Panc1 (cell line): Measurements from ENCODE around the gene SLC9A1. TPM values are rescaled to one million over a fixed set of nuclear protein-coding genes. Genes with fewer than 3 reads are reported as not detected.
"Not testable (repeated sequence)": the region's sequence is repeated elsewhere in the genome, so short reads cannot be mapped to it uniquely, and the experiment has no call there.

Experiments used
- ATAC-seq: fragments of 200-7000 bp; cut with Tn5 transposase; 2 replicates; pipeline ENCODE4 v1.9.1; 2020; ENCODE audit warnings: mild to moderate bottlenecking, moderate library complexity
- BruUV-seq: library from RNA; stranded (reverse); fragments of 400-500 nt; replicated peaks from 2 replicates; lab custom pipeline; 2021; lab: Mats Ljungman, UMichigan
- CTCF ChIA-PET: fragments of 300-600 bp; sonication (Branson Sonifier 250); formaldehyde crosslinking; loops from one replicate; lab custom pipeline; 2022; ENCODE audit warnings: antibody characterized with exemption; lab: Charles Lee
- POLR2A ChIA-PET: fragments of 300-600 bp; sonication (Branson Sonifier 250); formaldehyde crosslinking; loops from one replicate; lab custom pipeline; 2022; ENCODE audit warnings: antibody characterized with exemption; lab: Charles Lee
- DNase-seq: peaks from one replicate; pipeline ENCODE4 v3.0.0-alpha.2; 2010; ENCODE audit warnings: low read depth, low spot score
- H3K27ac ChIP-seq: 2 replicates; pipeline ENCODE4 v1.5.1; 2011; ENCODE audit warnings: mild to moderate bottlenecking, low read length, inconsistent platforms
- H3K27me3 ChIP-seq: fragments of 200-500 bp; sonication (Bioruptor generic); 2 replicates; pipeline ENCODE4 v1.6.0; 2014; ENCODE audit warnings: low read length, inconsistent platforms; ENCODE audit not compliant: control insufficient read depth, insufficient read depth
- H3K36me3 ChIP-seq: fragments of 200-500 bp; sonication (Bioruptor generic); 2 replicates; pipeline ENCODE4 v1.5.1; 2014; ENCODE audit warnings: inconsistent platforms, mild to moderate bottlenecking, low read length, moderate library complexity; ENCODE audit not compliant: control insufficient read depth, insufficient read depth
- H3K4me1 ChIP-seq: 2 replicates; pipeline ENCODE4 v1.5.1; 2011; ENCODE audit warnings: inconsistent platforms, mild to moderate bottlenecking, low read length, moderate library complexity; ENCODE audit not compliant: control insufficient read depth, insufficient read depth
- H3K4me3 ChIP-seq, 2 experiments: 2 replicates each; pipeline ENCODE4 v1.5.1; 2011 to 2012; ENCODE audit warnings: low read depth in 2 of 2, low read length in 2 of 2, mild to moderate bottlenecking in 2 of 2, inconsistent platforms in 1 of 2, moderate library complexity in 1 of 2
- H3K9me3 ChIP-seq: fragments of 200-500 bp; sonication (Bioruptor generic); 2 replicates; pipeline ENCODE4 v1.5.1; 2014; ENCODE audit warnings: low read depth, mild to moderate bottlenecking, inconsistent platforms, low read length, moderate library complexity; ENCODE audit not compliant: control insufficient read depth, insufficient read depth
- CTCF ChIP-seq: fragments of 450-650 bp; IDR thresholded peaks from 2 replicates; pipeline ENCODE4 v1.5.1; 2017; ENCODE audit warnings: mild to moderate bottlenecking
- POLR2AphosphoS5 ChIP-seq: IDR thresholded peaks from 2 replicates; pipeline ENCODE4 v1.6.1; 2012; ENCODE audit warnings: mild to moderate bottlenecking, low read depth, low read length, moderate library complexity
- REST ChIP-seq, 2 experiments: IDR thresholded peaks; 2 replicates each; pipeline ENCODE4 v1.6.1; 2011 to 2012; ENCODE audit warnings: low read depth in 2 of 2, control low read depth in 1 of 2, low read length in 1 of 2, mild to moderate bottlenecking in 1 of 2, moderate library complexity in 1 of 2; ENCODE audit not compliant: insufficient read depth in 1 of 2
- SIN3A ChIP-seq: IDR thresholded peaks from 2 replicates; pipeline ENCODE4 v1.6.1; 2012; ENCODE audit warnings: low read depth, mild to moderate bottlenecking, low read length, moderate library complexity, borderline replicate concordance; ENCODE audit not compliant: insufficient read depth
- TCF7L2 ChIP-seq: IDR thresholded peaks from 2 replicates; pipeline ENCODE4 v1.6.1; 2011; ENCODE audit warnings: mild to moderate bottlenecking, low read depth, low read length, inconsistent platforms
- in situ Hi-C: cut with HindIII; loops from 2 replicates; pipeline ENCODE4 v1.10.0; 2016; ENCODE audit warnings: low sequenced_read_pairs, low pct_unique_long_range_greater_than_20kb
- intact Hi-C: fragments of 100-400 bp; cut with micrococcal nuclease; formaldehyde crosslinking; loops from one replicate; pipeline ENCODE4 v1.10.0; 2022; ENCODE audit not compliant: unreplicated experiment
- total RNA-seq: library from RNA; stranded (reverse); gene quantifications from one replicate; pipeline ENCODE4 v1.2.1, GENCODE V29; 2021; ENCODE audit not compliant: unreplicated experiment

Gene SLC9A1
- total RNA-seq, 1 experiment from 2014 or later, result 31.3 TPM

GRCh38 chr1:27176954-27177353 is 22.0 kb upstream of the SLC9A1 start:
- intact Hi-C loops, result no loop called here
- H3K9me3 ChIP-seq, result peaks cover 13% of the 10 kb centered on the region; the same call in 1 of the 2 replicates
- no peaks in the 10 kb centered on the region for H3K27me3 ChIP-seq
- H3K4me3 ChIP-seq, result no peak overlapping the region
- ChIA-PET POLR2A (no interaction called here), CTCF (no interaction called here)
- no peak for DNase-seq
- in situ Hi-C loops, result no loop called here
- H3K27ac ChIP-seq, result no peak overlapping the region
- no TSS peak for BruUV-seq
- TF ChIP-seq TCF7L2 (no peak), CTCF (no peak), POLR2AphosphoS5 (no peak), SIN3A (no peak), REST (IDR thresholded peaks at IDR 0.05; ENCODE audit: insufficient read depth in 1 of 2, low read depth in 2 of 2, low read length in 1 of 2) (no peak)
- ATAC-seq, result no peak
- H3K4me1 ChIP-seq, result no peaks in the 10 kb centered on the region
- H3K36me3 ChIP-seq, result no peaks in the 10 kb centered on the region

- no peak overlapping the region for H3K4me3 ChIP-seq
- H3K36me3 ChIP-seq, result no peaks in the 10 kb centered on the region
- in situ Hi-C loops (no loop called here), intact Hi-C loops (no loop called here)
- ATAC-seq (no peak), DNase-seq (no peak)
- H3K9me3 ChIP-seq, result peaks cover 10% of the 10 kb centered on the region; the same call in 1 of the 2 replicates
- H3K27me3 ChIP-seq, result no peaks in the 10 kb centered on the region
- no TSS peak for BruUV-seq
- H3K27ac ChIP-seq, result no peak overlapping the region
- CTCF ChIA-PET, result no interaction called here
- no peak for TF ChIP-seq CTCF
- TF ChIP-seq TCF7L2, result no peak
- TF ChIP-seq POLR2AphosphoS5, result no peak
- no peak for TF ChIP-seq SIN3A
- TF ChIP-seq REST (IDR thresholded peaks at IDR 0.05; ENCODE audit: insufficient read depth in 1 of 2, low read depth in 2 of 2, low read length in 1 of 2), result no peak
- H3K4me1 ChIP-seq, result no peaks in the 10 kb centered on the region
- POLR2A ChIA-PET, result no interaction called here
Measured at GRCh38 chr1:27176323-27176722, 21.4 kb upstream of the SLC9A1 start.

- H3K4me3 ChIP-seq, intact Hi-C loops, H3K9me3 ChIP-seq, POLR2A ChIA-PET, ATAC-seq, H3K27me3 ChIP-seq, H3K4me1 ChIP-seq, DNase-seq, in situ Hi-C loops, H3K27ac ChIP-seq, H3K36me3 ChIP-seq, BruUV-seq, CTCF ChIA-PET: not testable (repeated sequence)
Measured at GRCh38 chr1:27172992-27173391, 18.1 kb upstream of the SLC9A1 start.
